Neural crest cell (in vitro differentiated cells): ENCODE data around the gene MCM8. TPM values are rescaled to one million over a fixed set of nuclear protein-coding genes. Genes with fewer than 3 reads are reported as not detected.

ENCODE experiments used
- DNase-seq: peaks from one replicate; pipeline ENCODE4 v3.0.0; 2021; ENCODE audit warnings: low read depth, mixed read lengths, low spot score
- H3K27ac Mint-ChIP-seq: one replicate; pipeline ENCODE4 v1.8.0; 2021; ENCODE audit warnings: mild to moderate bottlenecking, mixed read lengths; ENCODE audit not compliant: unreplicated experiment
- H3K27me3 Mint-ChIP-seq: 2 replicates; pipeline ENCODE4 v1.8.0; 2021; ENCODE audit warnings: low read depth, mild to moderate bottlenecking, mixed read lengths
- H3K36me3 Mint-ChIP-seq: 2 replicates; pipeline ENCODE4 v1.8.0; 2021; ENCODE audit warnings: low read depth, mild to moderate bottlenecking, mixed read lengths
- H3K4me1 Mint-ChIP-seq: 2 replicates; pipeline ENCODE4 v1.8.0; 2021; ENCODE audit warnings: mixed read lengths
- H3K4me3 Mint-ChIP-seq: one replicate; pipeline ENCODE4 v1.8.0; 2021; ENCODE audit warnings: mild to moderate bottlenecking, mixed read lengths
- H3K9me3 Mint-ChIP-seq: 2 replicates; pipeline ENCODE4 v1.8.0; 2021; ENCODE audit warnings: mixed read lengths
- CTCF ChIP-seq: fragments of 200-600 bp; sonication (generic); conservative IDR thresholded peaks from 2 replicates; pipeline ENCODE4 v1.5.0; 2021; ENCODE audit warnings: antibody characterized with exemption, mild to moderate bottlenecking
- total RNA-seq: library from RNA; stranded (reverse); gene quantifications from 2 replicates; pipeline ENCODE4 v1.2.1, GENCODE V29; 2021

The MCM8 gene
- total RNA-seq, 1 donor from 2014 or later, result 36.2 TPM

- Mint-ChIP-seq H3K4me1 (no peaks in the 10 kb centered on the region), H3K27ac (no peak overlapping the region)
These were observed 90.7 kb downstream of the MCM8 start for GRCh38 chr20:6040958-6041807.

GRCh38 chr20:6041808-6042265, 91.4 kb downstream of the MCM8 start:
- no peak for DNase-seq
- peaks cover 11% of the 10 kb centered on the region for H3K36me3 Mint-ChIP-seq
- no peaks in the 10 kb centered on the region for H3K9me3 Mint-ChIP-seq
- H3K4me1 Mint-ChIP-seq, result no peaks in the 10 kb centered on the region
- no peak for TF ChIP-seq CTCF
- H3K27ac Mint-ChIP-seq, result no peak overlapping the region
- H3K4me3 Mint-ChIP-seq, result no peak overlapping the region
- H3K27me3 Mint-ChIP-seq, result no peaks in the 10 kb centered on the region

More at GRCh38 chr20:6040958-6041807, 90.7 kb downstream of the MCM8 start:
- peaks cover 11% of the 10 kb centered on the region for H3K36me3 Mint-ChIP-seq
- no peaks in the 10 kb centered on the region for H3K27me3 Mint-ChIP-seq
- no peaks in the 10 kb centered on the region for H3K9me3 Mint-ChIP-seq
- no peak for DNase-seq
- no peak for TF ChIP-seq CTCF
- H3K4me3 Mint-ChIP-seq, result no peak overlapping the region

- peaks cover 6% of the 10 kb centered on the region for H3K27me3 Mint-ChIP-seq
- H3K4me1 Mint-ChIP-seq, result no peaks in the 10 kb centered on the region
- DNase-seq, result no peak
- peaks cover 11% of the 10 kb centered on the region for H3K36me3 Mint-ChIP-seq
- no peak overlapping the region for H3K27ac Mint-ChIP-seq
- H3K4me3 Mint-ChIP-seq, result no peak overlapping the region
- no peaks in the 10 kb centered on the region for H3K9me3 Mint-ChIP-seq
- TF ChIP-seq CTCF, result no peak
These were observed 93.7 kb downstream of the MCM8 start for GRCh38 chr20:6044115-6044514.

GRCh38 chr20:6045566-6045965, 95.1 kb downstream of the MCM8 start:
- Mint-ChIP-seq H3K9me3 (no peaks in the 10 kb centered on the region), H3K27ac (no peak overlapping the region), H3K27me3 (peaks cover 18% of the 10 kb centered on the region), H3K4me1 (no peaks in the 10 kb centered on the region), H3K36me3 (peaks cover 9% of the 10 kb centered on the region), H3K4me3 (no peak overlapping the region)
- TF ChIP-seq CTCF, result no peak
- DNase-seq, result no peak

- TF ChIP-seq CTCF, result no peak
- Mint-ChIP-seq H3K27me3 (peaks cover 27% of the 10 kb centered on the region), H3K36me3 (peaks cover 6% of the 10 kb centered on the region), H3K9me3 (no peaks in the 10 kb centered on the region), H3K4me3 (no peak overlapping the region), H3K4me1 (no peaks in the 10 kb centered on the region), H3K27ac (no peak overlapping the region)
- no peak for DNase-seq
These were observed 96.0 kb downstream of the MCM8 start for GRCh38 chr20:6046432-6046831.
